NB4 (cell line): ENCODE data around the gene ADGRF3.

Source experiments
- POLR2A ChIP-seq: IDR thresholded peaks from 2 replicates; pipeline ENCODE4 v1.6.1; 2011; ENCODE audit warnings: mild to moderate bottlenecking; ENCODE audit not compliant: insufficient read length; ENCODE audit errors: extremely low read depth
- TF ChIP-seq, protein P1 (sequence below): IDR thresholded peaks from one replicate; pipeline ENCODE4 v1.5.1; 2012; ENCODE audit warnings: low read depth, low read length

DNA sequence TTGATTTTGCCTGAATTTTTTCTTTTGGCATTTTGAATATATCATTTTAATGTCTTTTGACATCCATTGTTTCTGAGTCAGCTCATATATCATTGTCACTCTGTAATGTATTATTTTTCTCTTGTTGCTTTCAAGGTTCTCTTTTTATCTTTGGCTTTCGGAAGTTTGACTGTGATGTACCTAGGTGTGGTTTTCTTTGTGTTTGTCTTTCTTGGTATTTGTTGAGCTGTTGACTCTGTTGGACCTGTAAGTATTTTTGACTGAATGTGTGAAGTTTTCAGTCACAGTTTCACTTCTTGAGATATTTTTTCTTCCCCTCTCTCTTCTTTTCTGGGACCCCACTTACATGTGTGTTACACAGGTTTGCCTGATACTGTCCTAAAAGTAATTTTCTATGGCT is 30.2 kb upstream of the ADGRF3 start:
- TF ChIP-seq, protein P1, sequence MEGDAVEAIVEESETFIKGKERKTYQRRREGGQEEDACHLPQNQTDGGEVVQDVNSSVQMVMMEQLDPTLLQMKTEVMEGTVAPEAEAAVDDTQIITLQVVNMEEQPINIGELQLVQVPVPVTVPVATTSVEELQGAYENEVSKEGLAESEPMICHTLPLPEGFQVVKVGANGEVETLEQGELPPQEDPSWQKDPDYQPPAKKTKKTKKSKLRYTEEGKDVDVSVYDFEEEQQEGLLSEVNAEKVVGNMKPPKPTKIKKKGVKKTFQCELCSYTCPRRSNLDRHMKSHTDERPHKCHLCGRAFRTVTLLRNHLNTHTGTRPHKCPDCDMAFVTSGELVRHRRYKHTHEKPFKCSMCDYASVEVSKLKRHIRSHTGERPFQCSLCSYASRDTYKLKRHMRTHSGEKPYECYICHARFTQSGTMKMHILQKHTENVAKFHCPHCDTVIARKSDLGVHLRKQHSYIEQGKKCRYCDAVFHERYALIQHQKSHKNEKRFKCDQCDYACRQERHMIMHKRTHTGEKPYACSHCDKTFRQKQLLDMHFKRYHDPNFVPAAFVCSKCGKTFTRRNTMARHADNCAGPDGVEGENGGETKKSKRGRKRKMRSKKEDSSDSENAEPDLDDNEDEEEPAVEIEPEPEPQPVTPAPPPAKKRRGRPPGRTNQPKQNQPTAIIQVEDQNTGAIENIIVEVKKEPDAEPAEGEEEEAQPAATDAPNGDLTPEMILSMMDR = no peak
- TF ChIP-seq POLR2A = no peak
